ENCODE results near the gene PGD.

DNA sequence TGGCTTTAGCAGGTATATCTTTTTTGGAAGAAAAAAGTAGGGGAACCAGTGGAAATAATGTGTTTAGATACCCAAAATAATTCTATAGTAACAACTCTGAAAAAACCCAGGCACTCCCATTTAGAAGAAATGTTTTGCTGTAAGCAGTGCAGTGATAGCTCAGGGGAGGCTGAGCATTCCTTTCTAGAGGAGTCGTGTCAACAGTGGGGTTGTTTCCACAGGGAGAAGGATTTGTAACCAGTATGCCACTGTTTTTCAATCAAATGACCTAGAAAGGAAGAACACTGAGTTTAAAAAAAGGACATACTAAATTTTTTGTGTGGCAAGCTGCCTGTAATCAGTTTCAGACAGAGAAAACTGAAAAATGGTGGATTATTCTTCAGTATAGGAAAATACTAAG, 2.4 kb downstream of the PGD start:
- TF ChIP-seq, protein P1, sequence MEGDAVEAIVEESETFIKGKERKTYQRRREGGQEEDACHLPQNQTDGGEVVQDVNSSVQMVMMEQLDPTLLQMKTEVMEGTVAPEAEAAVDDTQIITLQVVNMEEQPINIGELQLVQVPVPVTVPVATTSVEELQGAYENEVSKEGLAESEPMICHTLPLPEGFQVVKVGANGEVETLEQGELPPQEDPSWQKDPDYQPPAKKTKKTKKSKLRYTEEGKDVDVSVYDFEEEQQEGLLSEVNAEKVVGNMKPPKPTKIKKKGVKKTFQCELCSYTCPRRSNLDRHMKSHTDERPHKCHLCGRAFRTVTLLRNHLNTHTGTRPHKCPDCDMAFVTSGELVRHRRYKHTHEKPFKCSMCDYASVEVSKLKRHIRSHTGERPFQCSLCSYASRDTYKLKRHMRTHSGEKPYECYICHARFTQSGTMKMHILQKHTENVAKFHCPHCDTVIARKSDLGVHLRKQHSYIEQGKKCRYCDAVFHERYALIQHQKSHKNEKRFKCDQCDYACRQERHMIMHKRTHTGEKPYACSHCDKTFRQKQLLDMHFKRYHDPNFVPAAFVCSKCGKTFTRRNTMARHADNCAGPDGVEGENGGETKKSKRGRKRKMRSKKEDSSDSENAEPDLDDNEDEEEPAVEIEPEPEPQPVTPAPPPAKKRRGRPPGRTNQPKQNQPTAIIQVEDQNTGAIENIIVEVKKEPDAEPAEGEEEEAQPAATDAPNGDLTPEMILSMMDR (optimal IDR thresholded peaks at IDR 0.05 in 1 of 3, IDR thresholded peaks at IDR 0.05 in 1 of 3, conservative IDR thresholded peaks at IDR 0.05 in 1 of 3; ENCODE audit: extremely low read depth in 1 of 3, insufficient read depth in 2 of 3, low read length in 3 of 3) = no peak
- no peak for TF ChIP-seq EZH2 (IDR thresholded peaks at IDR 0.05; ENCODE audit: low read length)
